ENCODE data around the gene ITPR3.

Gene ITPR3

DNA sequence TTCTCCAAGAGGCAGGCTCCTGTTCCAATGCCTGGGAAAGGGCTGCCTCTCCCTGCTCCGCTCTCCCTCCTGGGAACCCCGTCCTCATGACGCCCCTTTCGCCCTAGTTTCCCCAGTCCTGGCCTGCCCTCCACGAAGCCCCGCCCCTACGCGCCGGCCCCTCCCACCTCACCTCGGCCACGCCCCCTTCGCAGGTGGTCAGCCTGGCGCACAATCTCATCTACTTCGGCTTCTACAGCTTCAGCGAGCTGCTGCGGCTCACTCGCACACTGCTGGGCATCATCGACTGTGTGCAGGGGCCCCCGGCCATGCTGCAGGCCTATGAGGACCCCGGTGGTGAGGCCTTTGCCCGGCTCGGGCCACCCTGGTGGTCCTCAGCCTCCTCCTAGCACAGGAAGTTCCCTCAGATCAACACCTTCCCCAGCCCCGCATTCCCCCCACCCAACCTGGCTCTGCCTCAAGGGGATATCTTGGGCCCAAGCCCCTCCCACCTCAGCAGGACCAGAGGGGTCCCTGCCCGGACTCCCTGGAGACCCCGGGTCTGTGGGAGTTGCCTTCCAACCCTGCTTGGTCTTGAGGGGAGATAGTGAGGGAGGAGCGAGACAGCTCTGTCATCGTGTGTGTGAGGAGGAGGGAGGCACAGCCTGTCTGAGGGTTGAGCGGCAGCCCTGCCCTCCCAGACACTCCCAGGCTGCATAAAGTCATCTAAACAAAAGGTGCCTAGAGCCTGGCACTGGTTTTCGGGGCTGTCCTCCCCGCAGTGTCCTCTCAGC is 50.0 kb downstream of the ITPR3 start:
- DNase-seq, result no peak

DNA sequence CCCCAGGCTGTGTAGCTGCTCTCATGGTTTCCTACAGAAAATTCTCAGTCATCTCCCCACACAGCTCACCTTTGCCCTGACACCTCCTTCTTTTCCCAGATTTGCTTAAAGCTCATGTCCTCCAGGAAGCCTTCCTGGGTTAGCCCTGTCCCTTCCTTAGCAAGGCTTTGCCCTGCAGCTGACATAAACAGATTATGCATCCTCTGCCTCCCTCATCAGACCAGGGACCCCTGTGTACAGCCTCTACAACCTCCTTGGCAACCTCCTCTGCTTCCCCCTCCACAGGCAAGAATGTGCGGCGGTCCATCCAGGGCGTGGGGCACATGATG is 50.6 kb downstream of the ITPR3 start:
- no peak for DNase-seq

DNA sequence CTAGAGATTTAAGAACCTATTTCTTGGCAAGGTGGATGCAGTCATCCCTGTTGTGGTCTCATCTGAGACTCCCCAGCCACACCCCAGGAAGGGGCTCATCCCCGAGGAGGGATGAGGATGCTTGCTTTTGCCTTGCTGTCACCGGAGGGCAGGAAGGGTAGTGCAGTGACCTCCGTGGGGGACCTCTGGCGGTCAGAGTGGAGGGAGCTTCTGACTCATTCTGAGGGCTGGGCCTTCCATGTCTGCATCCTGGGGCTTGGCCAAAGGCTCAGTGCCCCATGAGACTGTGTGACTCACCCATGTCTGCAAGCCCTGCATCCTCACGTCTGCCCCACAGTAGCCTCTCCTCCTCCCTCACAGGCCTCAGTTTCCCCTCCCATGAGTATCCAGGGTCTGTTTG is 51.7 kb downstream of the ITPR3 start:
- no peak for DNase-seq

DNA sequence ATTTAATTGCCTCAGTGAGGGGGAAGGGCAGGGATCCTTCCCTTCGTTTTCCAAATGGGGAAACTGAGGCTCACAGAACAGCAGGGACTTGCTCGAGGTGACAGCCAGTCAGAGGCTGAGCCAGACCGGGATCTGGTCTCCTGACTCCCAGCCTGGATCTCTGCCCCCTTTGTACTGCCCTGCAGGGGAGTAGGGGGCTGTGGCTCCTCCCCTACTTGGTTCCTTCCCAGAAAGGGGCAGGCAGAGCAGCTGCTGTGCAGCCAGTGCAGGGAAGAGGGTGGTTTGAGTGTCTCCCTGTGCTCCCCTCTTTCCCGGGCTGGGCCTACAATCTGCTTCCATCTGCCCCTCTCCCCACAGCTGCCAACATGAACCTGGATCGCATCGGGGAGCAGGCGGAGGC is 52.7 kb downstream of the ITPR3 start:
- DNase-seq, result no peak

DNA sequence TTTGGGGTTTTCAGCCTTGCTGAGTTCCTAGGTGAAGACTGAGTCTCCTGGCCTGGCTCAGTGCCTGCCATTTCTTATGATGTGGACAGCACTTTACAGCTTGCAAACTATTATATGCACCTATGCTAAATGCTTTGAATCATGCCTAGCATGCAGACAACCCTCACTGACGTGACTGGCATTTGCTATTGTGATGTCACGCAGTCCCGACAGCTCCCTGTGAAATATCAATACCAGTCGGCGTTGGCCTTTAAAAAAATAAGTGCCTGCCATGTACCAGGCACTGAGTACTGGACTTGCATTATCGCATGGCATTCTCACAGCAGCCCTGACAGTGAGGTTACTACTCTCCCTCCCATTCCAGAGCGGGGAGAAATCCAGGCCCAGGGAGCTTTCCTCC is 54.8 kb downstream of the ITPR3 start:
- no peak for DNase-seq

DNA sequence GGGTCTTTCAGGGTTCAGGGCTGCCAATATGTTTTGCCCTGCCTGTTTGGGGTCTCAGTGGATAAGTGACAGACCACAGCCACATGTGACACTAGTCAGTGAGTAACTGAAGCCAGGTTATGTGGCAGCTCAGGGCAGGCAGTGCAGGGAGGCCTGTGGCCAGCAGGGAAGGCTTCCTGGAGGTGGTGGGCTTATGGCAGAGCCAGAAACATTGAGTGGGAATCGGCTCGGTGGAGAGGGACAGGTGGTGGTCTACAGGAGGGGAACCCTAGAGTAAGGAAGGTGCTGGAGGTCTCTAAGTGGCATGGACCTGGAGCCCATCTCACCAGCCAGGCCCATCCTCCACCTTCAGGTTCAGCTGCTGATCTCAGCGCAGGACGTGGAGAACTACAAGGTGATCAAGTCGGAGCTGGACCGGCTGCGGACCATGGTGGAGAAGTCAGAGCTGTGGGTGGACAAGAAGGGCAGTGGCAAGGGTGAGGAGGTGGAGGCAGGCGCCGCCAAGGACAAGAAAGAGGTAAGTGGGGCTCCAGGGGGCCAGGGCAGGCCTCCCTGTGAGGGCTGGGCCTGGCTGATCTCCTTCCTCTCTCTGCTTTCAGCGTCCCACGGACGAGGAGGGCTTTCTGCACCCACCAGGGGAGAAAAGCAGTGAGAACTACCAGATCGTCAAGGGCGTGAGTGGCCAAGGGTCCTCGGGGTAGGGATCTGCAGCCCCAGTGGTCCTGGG is 55.5 kb downstream of the ITPR3 start:
- DNase-seq, result no peak

DNA sequence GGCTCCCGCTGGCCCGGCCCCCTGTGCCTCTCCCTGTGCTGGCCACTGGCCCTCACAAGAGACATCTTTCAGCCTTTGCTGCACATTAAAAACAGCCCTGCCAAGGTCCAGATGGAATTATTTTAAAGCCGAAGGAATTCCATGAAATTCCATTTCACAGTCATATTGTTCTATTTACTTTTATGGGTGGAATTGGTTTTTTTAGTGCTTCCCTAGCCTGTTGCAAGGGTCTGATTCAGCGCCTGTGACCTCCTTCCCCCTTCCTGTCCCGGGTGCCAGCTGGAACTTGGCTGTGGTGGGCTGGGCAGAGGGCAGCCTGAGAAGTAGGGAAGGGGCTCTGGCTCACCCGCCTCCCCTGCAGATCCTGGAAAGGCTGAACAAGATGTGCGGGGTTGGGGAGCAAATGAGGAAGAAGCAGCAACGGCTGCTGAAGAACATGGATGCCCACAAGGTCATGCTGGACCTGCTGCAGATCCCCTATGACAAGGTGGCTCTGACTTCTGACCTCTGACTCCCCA is 56.1 kb downstream of the ITPR3 start:
- DNase-seq, result no peak

DNA sequence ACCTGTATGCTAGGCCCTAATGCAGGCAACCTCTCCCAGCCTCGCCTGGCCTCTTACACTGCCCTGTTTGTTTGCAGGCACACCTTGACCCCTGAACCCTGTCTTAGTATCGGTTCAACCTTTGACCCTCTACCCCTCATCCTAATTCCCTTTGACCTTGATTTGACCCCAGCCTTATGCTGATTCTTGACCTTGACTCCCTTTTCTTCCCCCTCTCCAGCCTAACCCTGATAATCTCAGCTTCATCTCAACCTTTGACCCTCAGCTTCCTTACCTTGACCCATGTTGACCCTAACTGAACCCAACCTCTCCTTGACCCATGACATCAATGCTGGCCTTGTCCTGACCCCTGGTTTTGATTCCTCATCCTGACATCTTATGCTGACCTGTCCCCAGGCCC is 56.6 kb downstream of the ITPR3 start:
- no peak for DNase-seq

DNA sequence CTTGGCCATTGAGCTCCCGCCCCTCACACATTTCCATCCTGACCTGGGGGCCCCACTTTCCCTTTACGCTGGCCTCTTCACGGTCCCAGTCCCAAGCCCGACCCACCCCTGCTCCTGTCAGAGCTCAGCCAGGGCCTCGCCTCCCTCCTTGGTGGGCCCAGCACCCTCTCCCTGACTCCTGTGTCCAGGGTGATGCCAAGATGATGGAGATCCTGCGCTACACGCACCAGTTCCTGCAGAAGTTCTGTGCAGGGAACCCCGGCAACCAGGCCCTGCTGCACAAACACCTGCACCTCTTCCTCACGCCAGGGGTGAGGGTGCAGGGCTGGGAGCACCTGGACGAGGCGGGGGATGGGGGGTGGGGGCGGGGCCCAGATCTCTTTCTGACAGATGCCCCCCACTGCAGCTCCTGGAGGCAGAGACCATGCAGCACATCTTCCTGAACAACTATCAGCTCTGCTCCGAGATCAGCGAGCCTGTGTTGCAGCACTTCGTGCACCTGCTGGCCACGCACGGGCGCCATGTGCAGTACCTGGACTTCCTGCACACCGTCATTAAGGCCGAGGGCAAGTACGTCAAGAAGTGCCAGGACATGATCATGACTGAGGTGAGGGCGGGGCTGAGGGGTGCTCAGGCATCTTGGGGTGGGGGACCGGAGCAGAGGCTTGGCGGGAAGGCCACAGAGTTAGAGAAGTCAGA is 57.3 kb downstream of the ITPR3 start:
- DNase-seq, result no peak

DNA sequence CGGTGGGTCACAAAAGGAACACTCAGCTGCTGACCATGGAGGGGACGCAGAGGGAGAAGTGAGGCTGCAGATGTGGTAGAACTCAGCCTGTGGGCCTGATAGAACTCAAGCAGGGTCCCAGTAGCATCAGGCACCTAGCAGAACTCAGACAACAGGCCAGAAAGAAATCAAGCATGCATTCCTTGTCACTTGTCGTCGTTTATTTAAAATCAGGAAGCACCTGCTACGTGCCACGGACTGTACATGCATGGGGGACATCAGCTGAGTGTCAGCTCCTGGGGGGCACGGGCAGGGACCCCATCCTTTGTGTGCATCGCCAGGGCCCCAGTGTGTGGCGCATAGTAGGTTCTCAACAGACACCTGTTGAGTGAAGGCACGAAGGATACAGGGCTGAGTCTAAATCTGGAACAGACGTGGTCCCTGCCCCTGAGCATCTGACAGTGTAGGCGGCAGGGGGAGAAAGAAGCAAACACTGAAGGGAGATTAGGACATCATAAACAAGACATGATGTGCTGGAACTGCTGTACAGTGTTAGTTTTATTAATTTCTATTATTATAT is 57.9 kb downstream of the ITPR3 start:
- no peak for DNase-seq

DNA sequence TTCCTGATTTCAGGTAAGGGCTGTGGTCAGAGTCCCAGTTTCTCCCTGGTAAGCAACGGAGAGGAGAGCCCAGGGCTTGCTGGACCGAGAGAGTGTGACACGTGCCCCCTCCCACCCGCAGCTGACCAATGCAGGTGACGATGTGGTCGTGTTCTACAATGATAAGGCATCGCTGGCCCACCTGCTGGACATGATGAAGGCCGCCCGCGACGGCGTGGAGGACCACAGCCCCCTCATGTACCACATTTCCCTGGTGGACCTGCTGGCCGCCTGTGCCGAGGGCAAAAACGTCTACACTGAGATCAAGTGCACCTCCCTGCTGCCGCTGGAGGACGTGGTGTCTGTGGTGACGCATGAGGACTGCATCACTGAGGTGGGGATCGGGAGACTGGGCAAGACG is 58.6 kb downstream of the ITPR3 start:
- DNase-seq, result no peak

DNA sequence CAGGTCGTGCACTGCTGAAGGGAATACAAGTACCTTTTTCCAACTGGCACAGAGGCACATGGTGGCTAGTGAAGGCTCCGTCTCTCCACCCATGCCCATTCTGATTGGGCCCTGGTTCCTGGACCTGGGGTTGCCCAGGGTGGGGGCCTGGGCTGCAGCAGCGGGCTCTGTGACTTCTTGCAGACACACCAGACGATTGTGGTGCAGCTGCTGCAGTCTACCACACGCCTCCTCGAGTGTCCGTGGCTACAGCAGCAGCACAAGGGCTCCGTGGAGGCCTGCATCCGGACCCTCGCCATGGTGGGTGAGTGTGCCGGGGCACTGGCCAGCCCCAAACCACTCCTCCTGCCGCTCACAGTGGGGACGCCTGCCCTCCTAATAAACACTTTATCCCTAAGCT is 61.2 kb downstream of the ITPR3 start:
- DNase-seq, result no peak

DNA sequence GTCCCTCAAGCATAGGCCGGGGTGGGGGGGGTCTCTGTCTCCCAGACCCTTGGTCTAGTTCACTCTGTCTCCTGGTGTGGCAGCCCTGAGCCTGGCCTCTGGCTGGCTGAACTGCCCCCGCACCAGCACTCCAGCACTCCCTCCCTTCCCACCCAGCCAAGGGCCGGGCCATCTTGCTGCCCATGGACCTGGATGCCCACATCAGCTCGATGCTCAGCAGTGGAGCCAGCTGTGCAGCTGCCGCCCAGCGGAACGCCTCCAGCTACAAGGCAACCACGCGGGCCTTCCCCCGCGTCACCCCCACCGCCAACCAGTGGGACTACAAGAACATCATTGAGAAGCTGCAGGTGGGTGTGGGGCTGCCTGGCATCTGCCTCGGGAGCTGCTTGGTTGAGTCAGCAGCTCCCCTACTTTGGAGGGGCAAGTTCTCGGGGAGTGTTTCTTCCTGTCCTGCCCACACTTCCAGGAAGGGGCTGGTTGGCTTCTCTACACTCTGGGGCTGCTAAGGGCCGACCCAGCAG is 62.0 kb downstream of the ITPR3 start:
- peak in 3 of 5 donors; percentile 14 to 61 (median 31) for DNase-seq

DNA sequence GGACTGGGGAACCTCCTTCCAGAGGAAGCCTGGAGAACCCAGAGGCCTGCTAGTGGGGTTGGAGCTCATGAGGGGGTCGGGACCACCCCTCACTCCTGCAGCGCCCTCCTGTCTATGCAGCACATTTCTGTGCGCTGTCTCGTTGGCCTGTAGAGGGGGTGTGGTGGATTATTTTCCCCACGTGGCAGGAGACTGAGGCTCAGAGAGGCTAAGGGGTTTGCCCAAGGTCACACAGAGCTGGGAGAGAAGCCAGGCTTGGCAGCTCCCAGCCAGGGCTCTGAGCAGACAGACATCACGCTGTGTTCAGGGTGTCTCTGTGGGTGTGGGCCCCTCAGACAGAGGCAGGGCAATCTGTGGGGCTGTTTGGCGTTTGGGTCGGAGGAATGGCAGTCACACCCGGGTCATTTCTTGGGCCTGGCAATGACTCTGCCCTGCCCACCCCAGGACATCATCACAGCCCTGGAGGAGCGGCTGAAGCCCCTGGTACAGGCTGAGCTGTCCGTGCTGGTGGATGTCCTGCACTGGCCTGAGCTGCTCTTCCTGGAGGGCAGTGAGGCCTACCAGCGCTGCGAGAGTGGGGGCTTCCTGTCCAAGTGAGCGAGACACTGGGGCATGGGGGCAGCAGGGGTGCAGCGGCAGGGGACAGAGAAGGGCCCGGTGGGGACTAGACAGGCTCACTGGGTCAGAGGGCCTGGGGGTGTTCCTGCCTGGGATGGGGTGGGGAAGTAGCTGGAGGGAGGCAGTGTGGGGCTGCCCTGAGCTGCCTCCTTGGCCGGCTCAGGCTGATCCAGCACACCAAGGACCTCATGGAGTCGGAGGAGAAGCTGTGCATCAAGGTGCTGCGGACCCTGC is 62.7 kb downstream of the ITPR3 start:
- no peak for DNase-seq

DNA sequence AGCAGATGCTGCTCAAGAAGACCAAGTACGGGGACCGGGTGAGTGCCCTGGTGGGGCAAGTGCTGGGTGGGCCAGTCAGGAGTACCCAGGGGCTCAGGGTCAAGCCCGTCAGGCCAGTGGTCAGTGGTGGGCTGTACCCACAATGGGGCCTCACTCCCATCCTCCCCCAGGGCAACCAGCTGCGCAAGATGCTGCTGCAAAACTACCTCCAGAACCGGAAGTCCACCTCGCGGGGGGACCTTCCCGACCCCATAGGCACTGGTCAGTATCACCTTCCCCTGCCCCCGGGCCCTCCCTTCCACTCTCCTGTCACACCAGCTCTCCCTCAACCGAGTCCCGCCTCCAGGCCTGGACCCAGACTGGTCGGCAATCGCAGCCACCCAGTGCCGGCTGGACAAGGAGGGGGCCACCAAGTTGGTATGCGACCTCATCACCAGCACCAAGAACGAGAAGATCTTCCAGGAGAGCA is 63.3 kb downstream of the ITPR3 start:
- DNase-seq, result no peak

DNA sequence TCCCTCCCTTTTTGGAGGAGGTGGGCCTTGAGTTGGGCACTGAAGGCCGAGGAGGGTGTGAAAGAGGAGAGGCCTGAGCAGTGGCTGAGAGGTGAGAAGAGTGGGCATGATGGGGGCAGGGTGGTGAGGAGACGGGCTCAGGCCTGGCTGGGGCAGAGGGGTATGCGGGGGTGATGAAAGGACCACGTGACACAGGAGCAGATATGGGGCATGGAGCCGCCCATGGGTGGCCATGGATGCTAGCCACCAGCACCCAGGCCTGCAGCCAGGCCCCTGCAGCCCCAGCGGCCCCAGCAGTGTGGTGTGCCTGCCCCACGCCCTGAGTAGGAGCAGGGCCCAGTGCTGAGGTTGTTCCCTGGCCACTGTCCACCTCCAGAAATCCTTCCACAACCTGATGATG is 63.9 kb downstream of the ITPR3 start:
- DNase-seq, result no peak

DNA sequence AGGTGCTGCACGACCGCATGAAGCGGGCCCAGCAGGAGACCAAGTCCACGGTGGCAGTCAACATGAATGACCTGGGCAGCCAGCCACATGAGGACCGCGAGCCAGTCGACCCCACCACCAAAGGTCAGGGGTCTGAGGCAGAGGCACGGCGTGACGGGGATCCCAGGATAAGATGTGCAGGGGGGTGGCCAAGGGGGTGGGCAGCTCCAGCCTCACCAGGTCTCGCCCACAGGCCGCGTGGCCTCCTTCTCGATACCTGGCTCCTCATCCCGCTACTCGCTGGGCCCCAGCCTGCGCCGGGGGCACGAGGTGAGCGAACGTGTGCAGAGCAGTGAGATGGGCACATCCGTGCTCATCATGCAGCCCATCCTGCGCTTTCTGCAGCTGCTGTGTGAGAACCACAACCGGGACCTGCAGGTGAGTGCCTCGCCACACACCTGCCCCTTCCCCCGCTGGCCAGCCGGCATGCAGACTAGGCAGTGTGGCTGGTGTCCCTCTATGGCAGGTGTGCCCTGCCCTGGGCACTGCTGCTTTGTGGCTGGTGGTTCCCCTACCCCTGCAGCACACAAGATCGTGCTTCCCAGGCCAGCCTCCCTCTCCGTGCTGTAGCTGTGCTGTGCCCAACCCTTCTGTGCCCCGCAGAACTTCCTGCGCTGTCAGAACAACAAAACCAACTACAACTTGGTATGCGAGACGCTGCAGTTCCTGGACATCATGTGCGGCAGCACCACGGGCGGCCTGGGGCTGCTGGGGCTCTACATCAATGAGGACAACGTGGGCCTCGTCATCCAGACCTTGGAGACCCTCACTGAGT is 64.5 kb downstream of the ITPR3 start:
- DNase-seq, result no peak

DNA sequence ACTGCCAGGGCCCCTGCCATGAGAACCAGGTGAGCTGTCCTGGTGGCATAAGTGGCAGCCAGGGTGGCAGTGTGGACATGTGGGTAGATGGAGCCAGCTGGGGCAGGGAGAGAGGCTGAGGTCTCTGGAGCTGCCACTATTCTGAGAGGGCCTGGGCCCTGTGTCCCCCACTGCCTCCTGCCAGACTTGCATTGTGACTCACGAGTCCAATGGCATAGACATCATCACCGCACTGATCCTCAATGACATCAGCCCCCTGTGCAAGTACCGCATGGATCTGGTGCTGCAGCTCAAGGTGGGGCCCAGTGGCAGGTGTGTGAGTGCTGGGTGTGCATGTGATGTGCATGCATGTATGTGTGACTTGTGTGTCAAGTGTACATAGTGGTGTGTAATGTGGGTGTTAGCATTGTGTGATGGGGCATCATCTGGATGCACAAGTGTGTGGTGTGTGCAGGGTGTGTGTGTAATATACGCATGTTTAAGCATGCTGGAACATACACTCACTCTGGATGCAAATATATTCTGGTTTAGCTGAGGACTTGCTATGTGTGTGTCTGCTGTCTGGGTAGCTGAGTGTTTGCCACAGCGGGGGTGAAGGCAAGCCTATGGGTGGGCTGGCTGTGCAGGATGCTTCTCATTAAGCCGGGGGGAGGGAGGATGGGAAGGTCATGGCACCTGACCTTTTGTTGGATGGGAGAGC is 65.3 kb downstream of the ITPR3 start:
- DNase-seq, result no peak

DNA sequence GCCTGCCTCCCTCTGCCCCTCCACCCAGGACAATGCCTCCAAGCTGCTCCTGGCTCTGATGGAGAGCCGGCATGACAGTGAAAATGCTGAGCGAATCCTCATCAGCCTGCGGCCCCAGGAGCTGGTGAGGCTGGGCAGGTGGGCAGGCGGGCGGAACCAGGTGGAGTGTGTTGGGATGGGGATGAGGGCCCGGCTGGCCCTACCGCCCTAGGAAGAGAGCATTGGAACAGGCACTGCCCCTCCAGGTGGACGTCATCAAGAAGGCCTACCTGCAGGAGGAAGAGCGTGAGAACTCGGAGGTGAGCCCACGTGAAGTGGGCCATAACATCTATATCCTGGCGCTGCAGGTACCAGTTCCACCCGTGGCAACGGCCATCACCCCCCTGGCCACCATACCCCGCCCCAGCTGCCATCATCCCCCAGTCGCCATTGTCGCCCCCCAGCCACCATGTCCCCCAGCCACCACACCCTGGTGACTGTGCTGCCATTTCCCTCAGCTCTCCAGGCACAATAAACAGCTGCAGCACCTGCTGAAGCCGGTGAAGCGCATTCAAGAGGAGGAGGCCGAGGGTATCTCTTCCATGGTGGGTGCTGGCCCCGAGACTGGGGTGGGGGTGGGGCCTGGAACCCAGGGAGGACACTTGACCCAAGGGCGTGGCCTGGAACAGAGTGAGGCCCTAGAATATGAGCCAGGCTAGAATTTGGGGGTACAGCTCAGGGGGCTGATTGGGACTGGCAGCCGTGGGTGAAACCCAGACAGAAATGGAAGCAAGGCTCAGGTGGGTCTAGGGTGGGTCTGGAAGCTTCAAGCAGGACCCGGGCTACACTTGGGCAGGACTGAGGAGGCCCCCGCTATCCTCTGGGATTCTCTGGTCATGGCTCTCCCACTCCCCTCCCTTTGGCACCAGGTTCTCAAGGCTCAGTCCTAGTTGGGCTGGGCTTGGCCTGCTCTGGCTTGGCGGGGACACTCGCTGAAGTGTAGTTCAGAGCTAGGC is 66.2 kb downstream of the ITPR3 start:
- DNase-seq, result no peak
